LNCAP (cell line): ENCODE data around the gene CACNA1H.

ENCODE experiments used
- TF ChIP-seq, protein P1 (sequence below): fragments of 450-650 bp; IDR thresholded peaks from 2 replicates; pipeline ENCODE4 v1.5.1; 2017; ENCODE audit warnings: mild to moderate bottlenecking

CACNA1H gene

DNA sequence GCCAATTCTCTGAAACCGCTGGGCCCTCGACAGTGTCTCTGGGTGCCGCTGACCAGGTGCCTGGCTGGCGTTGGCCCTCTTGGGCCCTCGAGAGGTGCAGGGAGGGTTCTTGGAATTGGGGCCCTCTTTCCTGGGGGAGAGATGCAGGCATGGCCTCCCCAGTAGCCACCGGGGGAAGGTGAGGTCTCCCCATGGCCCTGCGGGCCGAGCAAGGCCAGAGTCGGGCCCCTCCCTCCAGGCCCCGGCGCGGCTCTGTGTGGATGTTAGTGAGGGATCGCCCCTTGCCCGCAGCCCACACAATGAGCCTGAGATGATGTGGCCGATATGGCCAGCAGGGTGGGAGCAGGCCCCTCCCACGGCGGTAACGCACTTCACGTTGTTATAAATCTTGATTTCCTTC is 33.8 kb upstream of the CACNA1H start:
- TF ChIP-seq, protein P1, sequence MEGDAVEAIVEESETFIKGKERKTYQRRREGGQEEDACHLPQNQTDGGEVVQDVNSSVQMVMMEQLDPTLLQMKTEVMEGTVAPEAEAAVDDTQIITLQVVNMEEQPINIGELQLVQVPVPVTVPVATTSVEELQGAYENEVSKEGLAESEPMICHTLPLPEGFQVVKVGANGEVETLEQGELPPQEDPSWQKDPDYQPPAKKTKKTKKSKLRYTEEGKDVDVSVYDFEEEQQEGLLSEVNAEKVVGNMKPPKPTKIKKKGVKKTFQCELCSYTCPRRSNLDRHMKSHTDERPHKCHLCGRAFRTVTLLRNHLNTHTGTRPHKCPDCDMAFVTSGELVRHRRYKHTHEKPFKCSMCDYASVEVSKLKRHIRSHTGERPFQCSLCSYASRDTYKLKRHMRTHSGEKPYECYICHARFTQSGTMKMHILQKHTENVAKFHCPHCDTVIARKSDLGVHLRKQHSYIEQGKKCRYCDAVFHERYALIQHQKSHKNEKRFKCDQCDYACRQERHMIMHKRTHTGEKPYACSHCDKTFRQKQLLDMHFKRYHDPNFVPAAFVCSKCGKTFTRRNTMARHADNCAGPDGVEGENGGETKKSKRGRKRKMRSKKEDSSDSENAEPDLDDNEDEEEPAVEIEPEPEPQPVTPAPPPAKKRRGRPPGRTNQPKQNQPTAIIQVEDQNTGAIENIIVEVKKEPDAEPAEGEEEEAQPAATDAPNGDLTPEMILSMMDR: no peak

DNA sequence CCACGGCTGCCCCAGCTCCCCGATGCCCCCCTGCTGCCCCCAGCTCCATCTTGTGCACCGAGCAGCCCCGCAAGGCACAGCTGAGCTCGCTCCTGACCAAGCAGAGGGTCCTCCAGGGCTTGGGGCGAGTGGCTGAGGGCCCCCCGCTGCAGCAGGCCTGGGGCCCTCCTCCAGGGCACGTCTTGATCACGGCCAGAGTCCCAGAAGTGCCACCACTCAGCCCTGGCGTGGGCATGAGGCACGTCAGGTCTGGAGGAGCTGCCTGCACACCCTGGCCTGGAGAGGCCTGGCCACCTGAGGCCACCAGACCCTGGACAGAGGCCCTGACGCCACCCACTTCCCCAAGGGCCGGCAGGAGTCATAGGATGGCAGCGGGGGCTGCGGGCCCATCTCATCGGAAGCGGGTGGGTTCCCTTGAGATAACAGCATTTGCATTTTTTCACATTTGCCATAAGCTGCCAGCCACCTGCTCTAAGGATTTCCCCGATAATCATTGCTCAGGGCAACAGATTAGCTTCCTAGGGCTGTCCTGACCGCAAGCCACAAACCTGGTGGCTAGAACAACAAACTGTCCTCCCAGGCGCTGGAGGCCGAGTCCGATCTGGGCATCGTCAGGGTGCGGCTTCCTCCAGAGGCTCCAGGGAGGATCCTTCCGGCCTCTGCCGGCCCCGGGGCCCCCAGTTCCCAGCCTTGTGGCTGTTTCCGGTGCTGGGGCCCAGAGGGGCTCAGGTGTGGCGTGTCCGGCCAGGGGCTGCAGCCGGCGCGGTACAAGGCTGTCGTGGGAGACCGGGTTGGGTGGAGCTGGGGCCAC is 32.9 kb upstream of the CACNA1H start:
- TF ChIP-seq, protein P1: no peak

DNA sequence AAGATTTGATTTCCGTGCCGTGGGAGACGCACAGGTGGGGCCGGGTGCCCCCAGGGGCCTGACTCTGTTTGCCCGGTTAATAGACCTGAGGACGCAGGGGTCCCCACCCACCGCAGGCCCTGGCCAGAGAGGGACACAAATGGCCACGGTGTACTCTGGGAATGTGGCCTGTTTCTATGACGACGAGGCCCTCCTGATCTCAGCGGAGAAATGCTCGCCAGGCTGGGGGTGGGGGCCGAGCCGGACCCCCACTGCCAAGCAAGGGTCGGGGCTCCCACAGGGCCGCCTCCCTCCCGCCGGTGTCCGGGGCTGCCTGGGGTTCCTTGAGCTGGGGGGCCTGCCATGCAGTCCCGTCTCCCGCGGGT is 32.3 kb upstream of the CACNA1H start:
- TF ChIP-seq, protein P1: no peak

DNA sequence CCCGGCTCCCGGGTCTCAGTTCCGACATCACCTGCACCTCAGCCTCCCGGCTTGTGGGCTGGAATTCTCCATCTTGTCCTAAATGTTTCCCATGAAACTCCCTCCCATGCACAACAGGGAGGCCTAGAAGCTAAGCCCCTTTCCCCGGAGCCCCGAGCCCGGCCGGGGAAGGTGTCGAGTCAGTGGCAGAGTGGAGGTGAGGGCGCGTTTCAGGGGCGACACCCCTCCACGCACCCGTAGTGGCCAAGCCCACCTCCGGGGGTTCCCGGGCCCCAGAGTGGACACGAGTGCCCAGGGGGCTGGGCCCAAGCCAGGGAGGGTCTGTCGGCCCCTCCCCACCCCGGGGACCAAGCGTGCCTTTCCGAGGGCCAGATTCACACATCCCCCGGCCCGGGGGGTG is 31.9 kb upstream of the CACNA1H start:
- TF ChIP-seq, protein P1: no peak

DNA sequence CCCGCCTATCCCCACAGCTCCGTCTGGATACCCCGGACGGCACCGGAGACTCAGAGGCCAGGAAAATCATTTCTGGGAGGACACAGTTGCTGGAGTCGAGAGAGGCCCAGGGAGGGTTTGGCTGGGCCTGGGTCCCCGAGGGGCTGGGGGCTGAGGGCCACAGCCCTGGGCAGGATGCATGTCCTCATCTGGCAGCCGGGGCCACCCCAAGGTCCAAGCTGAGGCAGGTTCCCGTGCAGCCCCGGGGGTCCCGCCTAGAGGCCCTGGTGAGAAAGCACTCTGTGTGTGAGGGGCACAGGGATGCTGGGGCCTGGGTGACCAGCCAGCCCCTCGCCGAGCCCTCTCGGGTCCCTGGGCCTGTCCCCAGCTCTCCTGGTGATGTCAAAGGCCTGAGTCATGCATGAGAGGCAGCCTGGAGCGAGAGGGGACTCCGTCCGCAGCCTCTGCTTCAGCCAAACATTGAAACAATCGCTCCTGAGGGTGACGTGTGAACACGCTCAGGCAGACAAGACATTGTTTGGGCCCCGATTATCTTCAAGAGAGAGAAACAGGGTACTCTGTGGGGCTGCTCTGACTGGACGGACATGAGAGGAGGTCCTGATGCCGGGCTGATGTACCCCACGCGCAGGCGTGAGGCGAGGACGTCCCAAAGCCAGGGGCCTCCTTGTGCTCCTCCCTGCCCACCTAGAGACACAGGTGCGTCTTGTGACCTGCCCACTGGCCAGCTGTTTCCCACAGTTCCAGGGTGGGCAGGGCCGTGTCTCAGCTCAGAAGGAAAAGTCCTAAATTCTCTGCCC is 31.1 kb upstream of the CACNA1H start:
- TF ChIP-seq, protein P1: no peak

DNA sequence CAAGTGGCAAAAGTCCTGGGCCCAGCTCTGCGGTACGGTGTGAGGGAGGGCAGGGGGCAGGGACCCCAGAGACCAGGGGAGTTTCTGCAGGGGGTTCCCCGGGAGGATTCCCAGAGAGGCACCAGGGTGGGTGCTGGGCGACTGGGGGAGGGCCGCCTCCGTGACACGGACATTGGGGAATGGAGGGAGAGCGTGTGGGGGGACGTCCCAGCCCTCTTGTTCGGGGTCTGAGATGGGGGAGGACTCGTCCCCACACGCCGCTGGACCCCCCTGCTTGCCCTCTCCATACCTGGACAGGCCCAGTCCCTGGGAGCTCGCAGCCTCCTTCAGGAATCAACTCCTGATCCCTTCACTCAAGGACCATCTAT is 30.5 kb upstream of the CACNA1H start:
- TF ChIP-seq, protein P1: no peak

DNA sequence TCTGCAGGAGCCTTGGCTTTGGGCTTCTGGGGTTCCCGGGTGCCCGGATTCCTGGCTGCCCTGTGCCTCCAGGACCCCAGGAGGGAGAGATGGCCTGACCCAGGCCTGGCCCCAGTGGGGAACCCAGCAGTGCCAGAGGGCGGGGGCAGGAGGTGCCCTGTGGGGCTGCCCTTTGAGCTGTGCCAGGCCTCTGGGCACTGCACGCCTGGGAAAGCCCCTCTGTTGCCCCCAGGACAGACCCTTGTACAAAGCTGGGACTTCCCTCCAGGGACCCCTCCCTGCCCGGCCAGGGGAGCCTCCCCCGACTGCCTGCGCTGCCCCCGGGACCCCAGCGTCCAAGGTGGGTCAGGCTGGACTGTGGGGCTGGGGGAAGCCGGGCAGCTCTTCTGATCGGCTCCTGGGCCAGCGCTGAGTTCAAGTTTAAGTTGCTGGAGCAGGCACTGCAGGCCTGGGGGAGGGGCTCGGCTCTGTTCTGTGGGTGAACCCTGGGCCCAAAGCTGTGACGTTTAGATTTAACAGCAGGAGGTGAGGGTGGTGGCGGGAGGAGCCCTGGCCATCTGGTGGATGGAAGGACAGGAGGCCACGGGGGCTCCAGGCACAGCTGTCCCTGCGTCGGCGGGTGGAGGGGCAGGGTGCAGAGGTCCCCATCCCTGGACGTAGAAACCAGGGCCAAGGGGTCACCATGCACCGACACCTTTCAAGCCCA is 29.2 kb upstream of the CACNA1H start:
- TF ChIP-seq, protein P1: no peak
